Left kidney (tissue), 8 donors: ENCODE measurements around the gene CDH18. TPM values are rescaled to one million over a fixed set of nuclear protein-coding genes. Genes with fewer than 3 reads are reported as not detected.

Source experiments
- DNase-seq: peaks from one replicate; pipeline ENCODE4 v3.0.0-alpha.2; 2013
- long read RNA-seq, 8 donors: transcript quantifications; one replicate each; lab custom pipeline, GENCODE V29; 2026
- polyA plus RNA-seq: library from polyadenylated mRNA; unstranded; fragments of 120-200 nt; gene quantifications from one replicate; pipeline ENCODE4 v1.2.1, GENCODE V29; 2013; ENCODE audit not compliant: insufficient read length

CDH18 gene
- polyA plus RNA-seq, result 2.0 TPM
- long read RNA-seq, donor 1, result 0 reads
- long read RNA-seq, donor 2, result 0 reads
- long read RNA-seq, donor 3, partial matches to known transcripts, result 0 of 1 reads
- long read RNA-seq, donor 3, other reads (novel, unspliced or antisense), result 0 of 1 reads
- long read RNA-seq, donor 4, result 0 reads
- long read RNA-seq, donor 5, result 0 reads
- long read RNA-seq, donor 6, result 0 reads
- long read RNA-seq, donor 7, result 0 reads
- long read RNA-seq, donor 8, result 0 reads

DNA sequence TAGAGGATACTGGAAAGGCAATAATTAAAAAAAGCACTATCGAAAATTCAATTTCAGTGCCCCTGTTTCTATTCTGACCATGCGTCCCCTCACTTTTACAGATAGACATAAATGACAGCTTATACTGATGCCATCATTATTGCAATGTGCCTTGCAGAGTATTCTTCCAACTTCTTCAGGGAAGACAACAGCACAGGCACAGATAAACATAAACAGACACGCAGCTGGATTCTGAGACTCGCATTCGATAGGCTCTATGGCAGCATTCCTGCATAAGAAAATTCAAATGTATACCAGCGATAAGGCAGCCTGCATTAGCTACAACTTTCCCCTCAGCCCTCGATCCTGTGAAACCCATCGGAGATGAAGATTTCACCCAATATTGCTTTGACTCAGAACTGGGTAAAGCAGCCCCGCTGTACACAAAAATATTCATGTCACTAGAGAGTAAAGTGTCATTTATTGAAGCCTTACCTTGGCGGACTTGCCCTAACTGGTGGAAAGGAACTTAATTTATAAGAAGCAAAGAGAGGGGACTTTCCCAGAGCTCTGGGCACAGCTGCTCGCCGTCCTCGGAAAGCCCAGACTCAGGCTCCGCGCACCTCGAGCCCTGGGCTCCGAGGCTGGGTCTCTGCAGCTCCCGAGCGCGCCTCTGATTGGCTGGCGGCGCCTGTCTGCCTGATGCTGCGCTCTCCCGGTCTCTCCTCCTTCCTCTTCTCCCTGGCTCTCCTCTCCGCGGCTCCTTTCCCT, at the start of gene CDH18:
Gene CDH18, minus strand, starts transcription at position 589 of the 750 bp plus-strand sequence. CDS start 149,214 bp downstream, outside the sequence.
- DNase-seq, result no peak

- DNase-seq, result no peak
Observed at GRCh38 chr5:20034717-20035116, 46.7 kb upstream of the CDH18 start.

DNA sequence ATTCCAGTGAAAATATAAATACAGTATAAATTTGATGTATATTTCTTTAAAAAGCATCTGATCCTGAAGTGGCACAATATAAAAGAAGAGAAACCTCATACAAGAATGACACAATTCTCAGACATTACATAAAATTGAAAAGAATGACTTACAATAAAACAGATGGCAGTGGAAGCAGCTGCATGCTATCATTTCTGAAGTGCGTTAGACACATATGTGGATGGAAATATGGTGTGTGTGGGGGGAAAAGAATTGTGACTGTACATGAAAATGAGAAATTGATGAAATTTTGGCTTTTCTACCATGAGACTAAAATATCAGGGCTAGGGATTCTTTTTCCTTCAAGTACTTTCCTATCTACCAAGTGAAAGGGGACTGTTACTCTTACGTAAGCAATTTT, 45.9 kb upstream of the CDH18 start:
- no peak for DNase-seq

- DNase-seq, result no peak
Observed at GRCh38 chr5:20032896-20033295, 44.9 kb upstream of the CDH18 start.

GRCh38 chr5:20030125-20030524, 42.1 kb upstream of the CDH18 start:
- no peak for DNase-seq

DNA sequence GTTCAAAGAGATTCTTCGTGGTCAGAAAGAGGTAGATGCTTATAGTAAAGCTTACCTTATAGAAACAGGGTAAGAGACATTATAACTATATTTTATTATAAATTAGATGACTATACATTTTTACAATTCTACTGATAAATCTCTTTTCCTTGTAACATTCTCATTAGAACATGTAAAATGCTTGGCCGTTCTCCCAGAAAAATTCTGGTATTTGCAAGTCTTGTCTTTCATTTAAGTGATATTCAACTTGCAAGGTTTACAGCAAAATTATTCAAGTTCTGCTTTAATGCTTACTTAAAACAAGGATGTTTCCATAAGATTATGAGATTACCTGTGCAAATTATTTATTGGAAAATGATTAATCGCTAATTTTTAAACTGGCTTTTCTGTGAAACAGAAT, 41.3 kb upstream of the CDH18 start:
- DNase-seq, result no peak

- no peak for DNase-seq
Observed at GRCh38 chr5:20028506-20028905, 40.5 kb upstream of the CDH18 start.

- no peak for DNase-seq
Observed at GRCh38 chr5:20023686-20024180, 35.7 kb upstream of the CDH18 start.

DNA sequence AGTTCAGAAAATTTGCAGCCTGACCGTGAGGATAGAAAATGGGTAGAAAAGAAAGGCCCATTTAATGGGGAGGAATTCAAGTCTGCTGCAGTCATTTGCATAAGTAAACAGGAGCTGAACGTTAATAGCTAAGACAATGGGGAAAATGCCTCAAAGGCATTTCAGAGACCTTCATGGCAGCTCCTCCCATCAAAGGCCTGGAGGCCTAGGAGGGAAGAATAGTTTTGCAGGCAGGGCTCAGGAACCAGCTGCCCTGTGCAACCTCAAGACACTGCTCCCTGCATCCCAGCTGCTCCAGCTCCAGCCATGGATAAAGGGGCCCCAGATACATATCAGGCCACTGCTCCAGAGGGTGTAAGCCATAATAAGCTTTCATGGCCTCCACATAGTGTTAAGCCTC, 32.2 kb upstream of the CDH18 start:
- DNase-seq, result no peak

- DNase-seq, result no peak
Observed at GRCh38 chr5:20017021-20017420, 29.0 kb upstream of the CDH18 start.

GRCh38 chr5:20000416-20000815, 12.4 kb upstream of the CDH18 start:
- no peak for DNase-seq

- DNase-seq, result no peak
Observed at GRCh38 chr5:19988457-19988856, 457 bp upstream of the CDH18 start.

- no peak for DNase-seq
Observed at GRCh38 chr5:19986806-19987205, 1.2 kb downstream of the CDH18 start.

- no peak for DNase-seq
Observed at GRCh38 chr5:19986031-19986619, 1.9 kb downstream of the CDH18 start.

DNA sequence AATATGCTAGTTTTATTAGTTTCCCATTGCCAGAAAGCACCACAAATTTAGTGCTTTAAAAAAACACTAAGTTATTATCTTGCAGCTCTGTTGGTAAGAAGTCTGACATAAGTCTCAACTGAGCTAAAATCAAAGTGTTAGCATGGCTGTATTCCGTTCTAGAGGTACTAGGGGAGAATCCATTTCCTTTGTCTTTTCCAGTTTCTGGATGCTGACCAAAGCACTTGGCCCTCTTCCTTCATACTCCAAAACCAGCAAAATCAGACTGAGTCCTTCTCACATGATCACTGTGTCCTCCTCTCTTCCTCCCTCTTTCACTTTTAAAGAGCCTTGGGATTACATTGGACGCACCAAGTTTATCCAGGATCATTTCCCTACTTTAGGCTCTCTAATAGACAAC, 9.5 kb downstream of the CDH18 start:
- no peak for DNase-seq

DNA sequence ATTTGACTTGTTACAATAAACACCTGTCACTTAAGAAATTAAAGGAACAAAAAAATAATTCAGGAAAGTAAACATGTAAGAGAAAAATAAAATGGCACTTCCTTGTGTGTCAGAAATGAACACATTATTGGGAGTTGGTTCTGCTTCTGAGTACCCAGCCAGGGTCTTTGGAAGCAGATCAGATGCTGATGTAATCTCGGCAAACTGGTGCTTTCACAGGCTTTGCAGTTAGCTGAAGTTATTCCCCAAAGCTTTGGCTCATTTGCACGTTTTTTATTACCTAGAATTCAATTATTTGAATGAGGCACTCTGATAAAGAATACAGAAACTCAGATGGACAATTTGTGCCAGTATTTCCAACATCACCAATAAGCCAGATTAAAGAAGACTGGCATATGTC, 10.9 kb downstream of the CDH18 start:
- no peak for DNase-seq

DNA sequence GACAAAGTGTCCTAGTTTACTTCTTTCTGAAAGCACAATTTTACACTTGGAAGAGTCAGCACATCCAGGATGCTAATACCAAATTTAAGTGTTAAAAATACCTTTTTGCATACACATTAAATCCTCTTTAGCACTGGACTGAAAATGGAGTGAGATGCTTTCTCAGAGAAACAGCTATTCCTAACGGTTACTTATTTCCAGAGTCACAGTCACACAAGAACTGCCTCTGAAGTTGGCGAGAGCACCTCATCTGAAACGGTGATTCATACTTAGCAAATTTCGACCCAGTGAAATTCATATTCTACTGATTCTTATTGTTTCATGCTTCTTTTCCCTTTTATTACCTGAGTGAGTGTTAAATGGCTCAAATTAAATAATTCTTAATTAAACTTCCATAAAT, 12.2 kb downstream of the CDH18 start:
- DNase-seq, result no peak

GRCh38 chr5:19960451-19960850, 27.5 kb downstream of the CDH18 start:
- no peak for DNase-seq

DNA sequence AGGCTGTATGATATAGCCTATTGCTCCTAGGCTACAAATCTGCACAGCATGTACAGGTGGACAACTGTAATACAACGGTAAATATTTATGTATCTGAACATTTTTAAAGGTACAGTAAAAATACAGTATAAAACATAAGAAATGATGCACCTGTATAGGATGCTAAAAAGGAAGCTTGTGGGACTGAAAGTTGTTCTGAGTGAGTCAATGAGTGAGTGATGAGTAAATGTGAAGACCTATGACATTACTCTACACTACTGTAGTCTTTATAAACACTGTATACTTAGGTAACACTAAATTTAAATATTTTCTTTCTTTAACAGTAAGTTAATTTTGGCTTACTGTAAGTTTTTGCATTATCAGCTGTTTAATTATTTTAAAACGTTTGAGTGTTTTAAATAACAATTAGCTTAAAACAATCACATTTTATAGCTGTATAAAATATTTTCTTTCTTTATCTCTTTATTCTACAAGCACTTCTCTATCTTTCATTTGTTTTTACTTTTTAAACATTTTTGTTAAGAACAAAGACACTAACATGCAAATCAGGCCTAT, 28.1 kb downstream of the CDH18 start:
- DNase-seq, result no peak

DNA sequence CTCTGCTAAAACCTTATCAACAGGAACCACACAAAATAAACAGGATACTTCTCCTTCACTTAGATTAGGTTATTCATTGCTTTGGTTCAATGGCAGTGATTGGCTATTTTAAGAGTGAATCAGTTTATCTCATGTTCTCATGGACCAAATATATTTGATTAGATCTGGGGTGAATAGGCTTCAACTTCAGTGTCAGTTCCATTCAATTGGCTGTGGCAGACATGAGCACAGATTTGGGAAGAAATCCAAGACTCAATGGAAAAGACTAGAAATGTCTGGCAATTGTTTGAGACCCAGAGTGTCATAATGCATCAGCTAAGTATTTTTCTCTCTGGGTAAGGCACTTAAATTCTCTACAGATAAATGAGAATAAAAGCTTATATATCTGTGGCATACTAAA, 37.1 kb downstream of the CDH18 start:
- no peak for DNase-seq

DNA sequence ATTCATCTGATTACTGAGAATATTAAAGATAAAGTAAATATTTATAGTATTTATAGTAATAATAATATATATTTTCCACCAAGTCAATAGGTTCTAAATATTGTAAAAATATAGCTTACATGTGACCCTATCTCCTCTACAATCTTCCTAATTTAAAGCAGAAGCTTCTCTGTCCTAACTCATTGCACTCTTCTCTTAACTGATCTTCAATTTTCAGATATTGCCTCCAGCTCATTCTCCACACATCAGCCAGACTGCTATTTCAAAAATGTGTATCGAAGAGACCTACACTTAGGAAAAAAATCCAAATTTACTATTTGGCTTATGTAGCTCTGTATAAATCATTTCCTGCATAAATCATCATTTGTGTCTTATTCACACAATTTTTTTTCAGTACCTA, 47.8 kb downstream of the CDH18 start:
- no peak for DNase-seq

DNA sequence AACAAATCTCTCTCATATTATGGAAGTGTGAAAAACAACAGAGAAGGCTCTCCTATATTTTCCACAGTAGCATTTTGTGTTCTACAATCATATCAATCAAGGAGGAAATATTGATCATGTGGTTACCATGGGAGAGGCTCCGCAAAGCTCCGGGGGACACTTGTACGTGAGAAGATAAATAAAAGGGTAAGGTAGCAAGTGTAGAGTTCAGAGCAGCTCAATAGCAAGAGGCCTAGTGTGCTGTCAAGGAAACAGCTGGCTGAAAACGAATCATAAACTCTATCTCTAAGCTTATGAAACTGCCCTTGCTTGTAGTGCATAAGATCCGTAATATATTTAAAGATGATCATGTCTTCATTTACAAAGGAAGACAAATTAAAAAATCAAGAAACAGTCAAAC, 57.5 kb downstream of the CDH18 start:
- DNase-seq, result no peak
